AML-193 (cell line): ENCODE results near the gene FGD4.

Source experiments
- DNase-seq, 2 experiments: peaks; one replicate each; lab custom pipeline; 2025; lab: John Stamatoyannopoulos, UW

The FGD4 gene

GRCh38 chr12:32407795-32408194 is 8.4 kb downstream of the FGD4 start:
- no peak for DNase-seq

GRCh38 chr12:32413412-32413811 is 14.1 kb downstream of the FGD4 start:
- no peak for DNase-seq

- DNase-seq: no peak
Measured at GRCh38 chr12:32418221-32418620, 18.9 kb downstream of the FGD4 start.

- no peak for DNase-seq
Measured at GRCh38 chr12:32418903-32419519, 19.7 kb downstream of the FGD4 start.

GRCh38 chr12:32419520-32419960 is 20.2 kb downstream of the FGD4 start:
- no peak for DNase-seq

- no peak for DNase-seq
Measured at GRCh38 chr12:32420356-32420755, 21.0 kb downstream of the FGD4 start.

- no peak for DNase-seq
Measured at GRCh38 chr12:32423559-32423958, 24.2 kb downstream of the FGD4 start.

- DNase-seq: no peak
Measured at GRCh38 chr12:32431025-32431424, 31.7 kb downstream of the FGD4 start.

GRCh38 chr12:32435921-32436705 is 36.8 kb downstream of the FGD4 start:
- DNase-seq: no peak

- no peak for DNase-seq
Measured at GRCh38 chr12:32437095-32437515, 37.7 kb downstream of the FGD4 start.

- DNase-seq: no peak
Measured at GRCh38 chr12:32440120-32440865, 40.9 kb downstream of the FGD4 start.

- DNase-seq: no peak
Measured at GRCh38 chr12:32443491-32443890, 44.1 kb downstream of the FGD4 start.

- DNase-seq: no peak
Measured at GRCh38 chr12:32444895-32445294, 45.5 kb downstream of the FGD4 start.

GRCh38 chr12:32445356-32445755 is 46.0 kb downstream of the FGD4 start:
- no peak for DNase-seq

GRCh38 chr12:32446316-32447119 is 47.2 kb downstream of the FGD4 start:
- DNase-seq: no peak

GRCh38 chr12:32448586-32448985 is 49.2 kb downstream of the FGD4 start:
- DNase-seq: no peak

GRCh38 chr12:32450363-32450762 is 51.0 kb downstream of the FGD4 start:
- no peak for DNase-seq

- no peak for DNase-seq
Measured at GRCh38 chr12:32450768-32451167, 51.4 kb downstream of the FGD4 start.

- no peak for DNase-seq
Measured at GRCh38 chr12:32451816-32452215, 52.5 kb downstream of the FGD4 start.

GRCh38 chr12:32454075-32454474 is 54.7 kb downstream of the FGD4 start:
- DNase-seq: no peak

GRCh38 chr12:32454866-32455265 is 55.5 kb downstream of the FGD4 start:
- no peak for DNase-seq

GRCh38 chr12:32455607-32456071 is 56.3 kb downstream of the FGD4 start:
- DNase-seq: peak; percentile 79 to 83
